ENCODE measurements around the gene LIPA.
"Not testable (repeated sequence)": the region's sequence is repeated elsewhere in the genome, so short reads cannot be mapped to it uniquely, and the experiment has no call there.

LIPA gene

DNA sequence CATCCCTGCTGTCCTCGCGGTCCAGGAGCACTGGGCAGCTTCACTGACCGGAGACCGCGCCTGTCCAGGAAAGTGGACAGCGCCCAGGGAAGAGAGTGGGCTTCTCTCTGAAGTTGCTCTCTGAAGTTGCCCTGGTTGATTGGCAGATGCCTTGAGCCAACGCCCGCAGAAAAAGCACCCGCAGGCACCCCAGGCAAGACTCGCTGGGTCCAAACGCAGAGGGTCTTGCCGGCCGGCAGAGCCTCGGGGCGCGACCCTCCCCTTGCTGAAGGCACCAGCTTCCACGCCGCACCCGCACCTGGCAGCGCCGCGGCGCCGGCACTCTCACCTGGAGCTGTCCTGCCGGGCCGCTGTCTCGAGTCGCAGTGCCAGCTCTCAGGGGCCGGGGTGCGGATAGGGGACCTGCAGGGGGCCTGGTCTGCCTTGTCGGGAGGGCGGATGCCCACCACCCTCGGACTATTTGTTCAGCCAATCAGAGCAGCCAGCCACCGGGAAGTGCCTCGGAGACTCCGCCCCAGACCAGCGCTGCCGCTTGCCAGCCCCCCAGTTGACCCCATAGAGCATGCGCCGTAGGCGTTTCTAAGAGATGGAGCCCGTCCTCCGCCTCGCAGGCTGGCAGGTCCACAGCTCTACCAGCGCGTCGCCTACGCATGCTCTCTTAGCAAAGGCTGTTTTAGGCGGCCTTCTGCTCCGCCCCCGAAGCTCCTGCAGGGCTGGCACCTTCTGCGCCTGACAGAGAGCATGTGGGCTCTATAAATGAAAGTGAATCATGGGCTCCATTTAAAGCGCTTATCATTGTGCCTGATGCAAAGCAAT is at the start of gene LIPA:
Gene LIPA, minus strand, starts transcription at position 367 of the 816 bp plus-strand sequence. CDS start 4,127 bp downstream, outside the sequence.
- no peak for FAIRE-seq

- no peak for FAIRE-seq
Observed at GRCh38 chr10:89301232-89301631, 49.7 kb upstream of the LIPA start.

DNA sequence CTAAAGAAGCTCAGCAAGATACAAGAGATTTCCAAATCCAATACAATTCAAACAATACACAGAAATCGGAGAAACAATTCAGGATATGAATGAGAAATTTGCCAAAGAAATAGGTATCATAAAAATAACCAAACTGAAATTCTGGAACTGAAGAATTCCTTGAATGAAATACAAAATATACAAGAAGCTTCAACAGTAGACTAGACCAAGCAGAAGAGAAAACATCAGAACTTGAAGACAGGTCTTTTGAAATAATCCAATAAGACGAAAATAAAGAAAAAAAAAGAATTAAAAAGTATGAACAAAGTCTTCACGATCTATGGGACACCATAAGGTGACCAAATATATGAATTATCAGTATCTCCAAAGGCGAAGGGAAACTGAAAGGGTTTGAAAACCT is 47.5 kb upstream of the LIPA start:
- no peak for FAIRE-seq

DNA sequence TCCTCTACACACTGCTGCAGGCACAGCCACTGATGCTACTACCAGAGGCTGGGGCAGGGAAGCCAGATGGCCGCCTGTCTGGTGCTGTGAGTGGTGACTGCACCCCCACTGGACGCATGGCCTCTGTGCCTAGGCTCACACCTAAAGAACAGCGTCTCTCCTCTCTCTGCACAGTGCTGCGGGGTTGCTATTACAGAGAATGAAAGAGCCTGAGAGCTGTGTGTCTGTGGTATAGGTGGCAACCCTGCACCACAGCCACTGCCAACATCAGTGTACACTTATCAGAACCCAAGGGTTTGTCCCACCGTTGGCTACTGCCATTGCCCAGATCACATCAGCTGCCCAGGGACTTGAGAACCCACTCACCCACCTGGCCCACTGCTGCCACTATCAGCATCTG is 46.2 kb upstream of the LIPA start:
- FAIRE-seq = no peak

DNA sequence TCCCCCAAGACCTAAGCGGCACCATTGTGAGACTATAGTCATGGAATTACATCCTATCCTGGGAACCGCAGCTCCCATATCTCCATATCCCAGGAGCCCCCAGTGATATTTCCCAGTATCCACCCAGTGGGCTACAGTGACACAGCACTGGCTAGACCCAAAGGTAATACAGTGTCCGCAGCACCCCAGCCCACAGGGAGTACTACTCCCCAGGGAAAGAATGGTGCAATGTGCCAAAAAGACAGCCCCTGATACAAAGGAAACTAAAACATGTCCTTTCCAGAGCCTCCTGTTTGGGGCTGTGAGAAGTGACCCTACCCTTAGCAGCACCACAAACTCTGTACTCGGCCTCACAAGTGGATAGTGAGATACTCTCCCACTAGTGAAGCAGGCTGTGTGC is 45.8 kb upstream of the LIPA start:
- FAIRE-seq = no peak

GRCh38 chr10:89296220-89296648 is 44.7 kb upstream of the LIPA start:
- FAIRE-seq = no peak

DNA sequence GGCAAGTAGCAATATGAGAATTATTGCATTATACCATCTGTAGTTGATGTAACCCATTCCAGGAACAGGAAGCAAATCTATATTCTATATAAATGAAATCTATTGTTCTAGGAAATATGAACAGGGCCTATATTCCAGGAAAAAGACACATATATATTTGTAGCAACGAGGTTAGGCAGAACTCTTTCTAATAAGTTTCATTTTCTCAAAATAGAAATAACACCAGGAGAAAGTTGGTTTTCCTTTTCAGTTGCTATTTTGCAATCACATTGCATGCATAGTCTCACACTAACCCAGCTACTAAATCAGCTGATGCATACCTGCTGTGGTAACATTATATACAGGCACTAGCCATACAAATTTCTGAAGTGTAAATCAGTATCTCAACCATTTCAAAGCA is 44.0 kb upstream of the LIPA start:
- no peak for FAIRE-seq

- FAIRE-seq = no peak
Observed at GRCh38 chr10:89294721-89295239, 43.2 kb upstream of the LIPA start.

DNA sequence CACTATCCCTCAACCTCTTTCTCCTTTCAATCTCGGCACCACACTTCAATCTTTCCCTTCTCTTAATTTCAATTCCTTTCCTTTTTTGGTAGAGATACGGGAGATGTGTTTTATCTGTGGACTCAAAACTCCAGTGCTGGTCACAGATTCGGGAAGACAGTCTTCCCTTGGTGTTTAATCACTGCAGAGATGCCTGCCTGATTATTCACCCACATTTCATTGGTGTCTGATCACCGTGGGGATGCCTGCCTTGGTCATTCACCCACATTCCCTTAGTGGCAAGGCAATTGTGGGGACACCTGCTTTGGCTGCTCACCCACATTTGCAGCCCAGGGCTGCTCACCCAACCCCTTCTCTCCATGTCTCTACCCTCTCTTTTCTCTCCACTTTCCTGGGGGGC is 33.7 kb upstream of the LIPA start:
- not testable (repeated sequence) for FAIRE-seq

GRCh38 chr10:89284711-89285110 is 33.1 kb upstream of the LIPA start:
- not testable (repeated sequence) for FAIRE-seq

DNA sequence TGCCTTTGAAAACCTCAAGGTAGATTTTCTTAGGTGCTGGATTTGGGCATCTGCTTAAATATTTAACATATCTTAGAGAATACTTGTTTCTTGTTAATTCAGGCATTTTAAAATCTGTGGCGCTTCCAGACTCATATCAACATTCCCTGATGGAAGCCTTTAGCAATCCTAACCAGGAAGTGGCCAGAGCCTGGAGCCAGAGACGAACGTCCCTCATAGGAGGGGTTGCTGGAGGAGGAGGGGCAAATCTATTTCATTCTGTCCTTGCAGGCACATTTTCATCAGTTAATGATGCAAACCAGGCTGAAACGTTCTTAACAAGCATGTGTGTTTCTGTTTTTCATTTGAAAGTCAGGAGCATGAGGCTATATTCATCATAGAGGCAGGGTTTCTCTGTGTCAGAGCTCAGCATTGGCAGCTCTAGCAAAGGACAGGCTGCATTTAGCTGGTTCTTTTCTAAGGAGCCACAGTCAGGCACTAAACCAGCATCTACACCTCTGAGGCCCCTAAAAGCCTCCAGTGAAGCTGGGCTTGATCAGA is 32.4 kb upstream of the LIPA start:
- FAIRE-seq = no peak

DNA sequence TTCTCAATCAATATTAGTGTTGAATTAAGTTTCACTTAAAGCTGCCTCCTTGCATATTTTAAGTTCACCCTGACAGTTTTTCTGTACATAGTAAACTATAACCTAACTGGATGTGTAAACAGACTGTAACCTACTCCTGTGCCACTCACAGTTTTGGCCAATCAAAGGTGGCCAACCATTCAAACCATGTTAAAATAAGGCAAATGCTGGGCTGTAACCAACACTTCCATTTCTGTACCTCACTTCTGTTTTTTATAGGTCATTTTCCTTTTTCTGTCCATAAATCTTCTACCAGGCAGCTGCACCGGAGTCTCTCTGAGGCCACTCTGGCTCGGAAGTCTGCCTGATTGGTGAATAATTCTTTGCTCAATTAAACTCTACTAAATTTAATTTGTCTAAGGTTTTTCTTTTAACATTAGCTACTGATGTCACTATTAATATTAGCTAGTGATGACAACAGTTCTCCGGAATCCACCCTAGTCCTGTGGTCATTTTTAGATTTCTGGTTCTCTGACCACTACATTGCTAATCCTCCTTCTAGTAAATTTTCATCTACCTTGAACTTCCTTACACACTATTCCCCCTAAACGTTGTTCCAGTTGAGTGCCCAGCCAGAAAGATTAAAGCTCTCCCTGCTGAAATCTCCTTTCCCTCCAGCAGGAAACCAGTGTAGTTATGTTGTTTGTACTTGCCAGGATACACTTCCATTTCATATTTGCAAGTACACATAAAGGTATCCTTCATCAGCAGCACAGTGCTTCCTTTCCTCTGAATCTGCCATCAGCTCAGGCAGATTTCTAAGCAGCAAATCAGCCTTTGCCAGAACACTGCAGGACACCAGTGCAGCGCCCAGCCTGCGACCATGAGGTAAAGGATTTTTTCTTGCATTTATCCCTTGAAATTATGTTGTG is 31.7 kb upstream of the LIPA start:
- peak; percentile 92 for FAIRE-seq

GRCh38 chr10:89281606-89282395 is 30.2 kb upstream of the LIPA start:
- no peak for FAIRE-seq

DNA sequence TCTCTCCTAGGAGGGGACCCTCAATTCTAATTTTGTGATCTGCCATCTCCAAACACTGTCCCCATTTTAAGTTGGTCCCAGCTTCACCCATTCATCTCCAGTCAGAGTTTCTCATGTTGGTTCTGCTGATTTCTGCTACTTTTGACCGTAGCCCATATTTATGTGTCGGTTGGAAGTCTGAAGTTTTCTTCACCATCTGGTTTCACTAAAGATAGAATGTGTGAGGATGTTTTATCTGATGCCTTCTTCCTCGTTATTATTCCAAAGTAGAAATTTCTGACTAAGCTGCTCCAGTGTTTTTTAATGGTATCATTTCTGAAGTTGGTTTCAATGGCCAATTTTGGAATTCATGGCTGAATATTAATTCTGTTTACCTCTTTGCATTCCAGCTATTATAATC is 28.9 kb upstream of the LIPA start:
- FAIRE-seq = no peak

DNA sequence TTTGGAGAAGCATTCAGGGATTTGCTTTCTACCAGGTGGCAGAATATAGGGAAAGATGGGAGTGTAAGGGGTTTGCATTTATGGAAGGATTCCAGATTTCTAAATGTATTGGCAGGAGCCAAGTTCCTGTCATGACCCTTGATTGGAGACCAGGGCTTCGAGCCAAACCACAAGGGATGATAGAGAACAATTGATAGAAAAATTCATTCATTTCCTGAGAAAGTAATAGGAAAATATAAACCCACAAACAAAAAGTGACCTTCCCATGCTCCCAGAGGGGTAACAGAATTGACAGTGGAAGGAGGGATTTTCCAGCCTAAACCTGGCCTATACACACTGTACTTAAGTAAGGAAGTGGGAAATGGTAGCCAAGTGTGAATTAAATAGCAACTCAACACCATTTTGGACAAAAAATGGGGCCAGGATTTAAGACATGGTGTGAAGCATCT is 27.9 kb upstream of the LIPA start:
- FAIRE-seq = no peak

DNA sequence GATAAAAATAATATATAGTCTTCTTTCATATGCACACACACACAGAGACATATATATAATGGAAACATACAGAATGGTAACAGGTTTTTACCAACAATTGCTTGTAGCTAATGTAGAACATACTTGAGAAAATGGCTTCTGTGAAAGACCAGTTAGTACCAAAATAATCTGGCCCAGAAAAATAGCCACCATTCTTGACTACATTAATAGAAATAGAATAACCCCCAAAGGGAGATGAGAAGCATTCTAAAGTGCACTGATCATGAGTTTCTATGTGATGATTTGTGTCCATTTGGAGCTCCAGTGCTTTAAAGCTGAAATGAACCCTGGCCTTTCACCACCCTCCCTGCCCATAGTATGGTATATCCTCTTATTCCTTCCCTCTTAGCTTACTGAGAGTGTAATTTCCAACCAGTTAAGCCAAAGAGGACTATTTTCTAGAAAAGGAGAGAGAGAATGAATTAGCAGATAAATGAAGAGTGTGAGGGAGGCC is 27.4 kb upstream of the LIPA start:
- FAIRE-seq = peak; percentile 81

GRCh38 chr10:89278034-89278535 is 26.5 kb upstream of the LIPA start:
- peak; percentile 97 for FAIRE-seq

DNA sequence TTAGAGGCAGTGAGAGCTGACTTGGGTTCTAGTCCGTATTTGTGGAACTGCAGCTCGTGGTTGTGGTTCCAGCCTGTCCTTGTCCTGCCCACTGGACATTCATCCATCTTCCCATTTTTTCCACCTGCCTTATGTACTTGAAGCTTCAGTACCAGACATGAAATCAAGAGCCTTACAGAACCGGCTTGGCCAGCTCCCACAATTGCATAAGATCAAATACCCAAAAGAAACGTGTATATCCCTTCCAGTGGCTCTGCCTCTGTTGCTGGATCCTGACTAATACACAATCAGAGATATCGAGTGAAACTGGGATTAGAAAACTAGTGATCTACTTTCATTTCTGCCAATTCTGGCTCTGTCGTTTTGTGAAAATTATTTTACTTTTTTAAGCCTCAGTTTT is 23.8 kb upstream of the LIPA start:
- no peak for FAIRE-seq

DNA sequence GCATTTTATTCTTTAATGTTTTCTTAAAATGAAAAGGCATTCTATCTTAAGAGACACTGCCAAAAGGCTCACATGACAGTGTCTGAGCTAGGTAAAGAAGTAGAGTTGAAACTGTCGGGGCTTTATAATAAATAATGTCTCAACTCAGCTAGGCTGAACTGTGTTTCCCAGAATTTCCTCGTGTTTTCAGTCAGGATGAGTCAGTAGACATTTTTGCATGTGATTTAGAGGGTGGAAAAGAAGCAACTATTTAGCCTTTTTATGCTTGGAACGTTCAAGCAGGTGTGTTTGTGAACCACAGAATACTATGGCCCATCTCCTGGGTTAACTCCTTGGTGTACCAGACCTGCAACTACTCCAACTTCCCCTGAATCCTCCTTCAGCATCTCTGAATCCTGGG is 23.4 kb upstream of the LIPA start:
- no peak for FAIRE-seq

GRCh38 chr10:89273680-89274079 is 22.1 kb upstream of the LIPA start:
- no peak for FAIRE-seq

GRCh38 chr10:89271532-89271931 is 20.0 kb upstream of the LIPA start:
- no peak for FAIRE-seq

GRCh38 chr10:89270153-89270483 is 18.5 kb upstream of the LIPA start:
- FAIRE-seq = no peak

All from islet of Langerhans (tissue), 1 donor.